NCI-H1092 (cell line): ENCODE data around the gene NFE2L1.
A peak's percentile ranks its signal among the peaks of the same experiment; 100 is the strongest.

ENCODE experiments used
- DNase-seq: peaks from one replicate; lab custom pipeline; 2025; lab: John Stamatoyannopoulos, UW

The NFE2L1 gene

DNA sequence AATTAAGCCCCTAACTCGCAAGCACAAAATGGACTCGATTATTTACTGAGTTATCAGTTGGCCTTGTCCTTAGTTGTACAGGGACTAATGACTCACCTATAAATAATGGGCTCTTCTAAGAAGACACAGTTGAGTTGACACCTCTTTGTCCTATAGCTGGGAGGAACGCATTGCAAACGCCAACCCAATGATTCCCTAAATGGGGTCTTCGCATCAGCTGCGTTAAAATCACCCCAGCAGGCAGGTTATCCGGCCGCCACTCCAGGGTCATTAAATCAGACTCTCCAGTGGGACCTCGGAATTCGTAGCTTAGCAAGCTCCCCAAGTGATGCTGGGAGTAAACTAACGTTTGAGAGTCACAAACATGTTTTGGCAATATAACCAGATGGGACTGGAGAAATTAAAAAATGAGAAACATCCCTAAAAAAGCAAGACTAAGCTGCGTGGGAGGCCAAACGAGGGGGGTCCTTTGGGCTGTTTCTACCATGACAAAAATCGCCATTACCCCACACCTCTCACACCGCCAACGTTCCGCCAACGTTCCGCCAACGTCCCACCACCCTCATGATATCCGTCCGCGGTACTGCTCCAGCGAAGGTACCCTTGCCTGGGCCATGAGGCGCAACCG lies 932 bp upstream of the NFE2L1 start:
- no peak for DNase-seq

DNA sequence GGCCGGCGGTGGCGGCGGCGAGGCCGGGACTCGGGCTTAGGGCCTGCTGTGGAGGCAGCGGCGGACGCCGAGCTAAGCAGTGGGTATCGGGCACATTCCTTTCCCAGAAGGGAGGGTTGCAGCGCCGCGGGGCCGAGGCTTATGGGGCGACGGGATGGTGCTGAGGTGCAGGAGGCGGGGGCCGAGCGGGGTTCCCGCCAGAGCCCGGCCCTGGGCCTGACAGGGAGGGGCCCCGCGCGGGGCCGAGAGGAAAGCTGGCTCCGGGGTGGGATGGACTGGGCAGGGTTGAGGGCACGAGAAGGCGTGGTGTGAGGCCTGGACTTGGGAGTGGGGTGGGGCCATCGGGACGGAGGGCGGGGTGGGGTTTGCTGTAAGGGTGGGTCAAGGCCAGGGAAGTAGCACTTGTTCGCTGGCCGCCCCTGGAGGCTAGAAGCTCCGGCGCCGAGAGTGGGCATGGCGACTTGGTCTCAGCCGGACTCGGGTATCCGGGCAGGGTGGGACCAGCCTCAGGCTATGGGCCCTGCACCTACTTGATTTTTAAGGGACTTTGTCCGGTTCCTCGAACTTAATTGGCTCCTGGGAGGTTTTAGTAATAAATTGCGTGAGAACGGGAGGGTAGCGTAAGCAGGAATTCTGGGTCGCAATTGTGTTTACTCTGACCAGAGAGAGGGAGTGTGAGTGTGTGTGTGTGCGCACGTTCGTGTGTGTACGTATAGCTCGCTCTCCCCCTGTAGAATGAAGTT lies 396 bp downstream of the NFE2L1 start:
- DNase-seq: peak; percentile 24

DNA sequence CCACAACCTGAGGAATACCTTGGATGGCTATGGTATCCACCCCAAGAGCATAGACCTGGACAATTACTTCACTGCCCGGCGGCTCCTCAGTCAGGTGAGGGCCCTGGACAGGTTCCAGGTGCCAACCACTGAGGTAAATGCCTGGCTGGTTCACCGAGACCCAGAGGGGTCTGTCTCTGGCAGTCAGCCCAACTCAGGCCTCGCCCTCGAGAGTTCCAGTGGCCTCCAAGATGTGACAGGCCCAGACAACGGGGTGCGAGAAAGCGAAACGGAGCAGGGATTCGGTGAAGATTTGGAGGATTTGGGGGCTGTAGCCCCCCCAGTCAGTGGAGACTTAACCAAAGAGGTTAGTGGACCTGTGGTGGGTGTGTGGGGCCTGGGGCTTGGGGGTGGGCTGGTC lies 3.1 kb downstream of the NFE2L1 start:
- DNase-seq: no peak

DNA sequence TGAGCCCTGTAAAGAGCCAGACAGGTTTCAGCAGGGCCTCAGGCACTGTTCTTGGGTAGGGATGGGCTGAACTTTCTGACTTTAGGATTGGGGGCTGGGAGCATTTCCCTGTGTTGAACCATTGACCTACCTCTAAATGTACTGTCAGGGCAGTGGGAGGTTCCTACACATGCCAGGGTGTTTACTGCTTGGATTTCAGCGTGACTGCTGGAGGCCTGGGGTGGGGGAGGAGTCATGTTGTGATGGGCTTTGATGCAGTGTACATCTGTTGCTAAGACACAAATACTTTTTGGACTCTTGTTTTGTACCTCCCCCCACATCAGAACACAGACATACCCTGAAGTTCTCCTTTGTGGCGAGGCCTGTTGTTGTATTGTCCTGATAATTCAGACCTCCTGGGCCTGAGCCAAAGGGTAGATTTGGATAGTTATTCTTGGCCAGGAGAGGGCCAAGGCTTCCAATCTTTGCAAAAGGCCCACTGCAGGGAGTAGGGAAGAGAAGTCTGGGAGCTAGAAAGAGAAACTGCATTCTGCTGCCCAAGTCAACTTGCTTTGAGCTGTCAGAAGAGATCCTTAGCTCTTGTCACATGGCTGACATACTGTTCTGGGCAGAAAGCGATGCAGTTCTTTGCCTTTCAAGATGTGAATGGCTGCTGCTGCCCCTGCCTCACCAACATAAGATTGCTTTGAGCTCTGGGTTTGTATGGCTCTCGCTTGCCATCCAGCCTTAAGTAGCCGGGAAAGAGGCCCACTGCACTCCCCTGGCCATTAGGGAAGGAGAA lies 3.7 kb downstream of the NFE2L1 start:
- no peak for DNase-seq

DNA sequence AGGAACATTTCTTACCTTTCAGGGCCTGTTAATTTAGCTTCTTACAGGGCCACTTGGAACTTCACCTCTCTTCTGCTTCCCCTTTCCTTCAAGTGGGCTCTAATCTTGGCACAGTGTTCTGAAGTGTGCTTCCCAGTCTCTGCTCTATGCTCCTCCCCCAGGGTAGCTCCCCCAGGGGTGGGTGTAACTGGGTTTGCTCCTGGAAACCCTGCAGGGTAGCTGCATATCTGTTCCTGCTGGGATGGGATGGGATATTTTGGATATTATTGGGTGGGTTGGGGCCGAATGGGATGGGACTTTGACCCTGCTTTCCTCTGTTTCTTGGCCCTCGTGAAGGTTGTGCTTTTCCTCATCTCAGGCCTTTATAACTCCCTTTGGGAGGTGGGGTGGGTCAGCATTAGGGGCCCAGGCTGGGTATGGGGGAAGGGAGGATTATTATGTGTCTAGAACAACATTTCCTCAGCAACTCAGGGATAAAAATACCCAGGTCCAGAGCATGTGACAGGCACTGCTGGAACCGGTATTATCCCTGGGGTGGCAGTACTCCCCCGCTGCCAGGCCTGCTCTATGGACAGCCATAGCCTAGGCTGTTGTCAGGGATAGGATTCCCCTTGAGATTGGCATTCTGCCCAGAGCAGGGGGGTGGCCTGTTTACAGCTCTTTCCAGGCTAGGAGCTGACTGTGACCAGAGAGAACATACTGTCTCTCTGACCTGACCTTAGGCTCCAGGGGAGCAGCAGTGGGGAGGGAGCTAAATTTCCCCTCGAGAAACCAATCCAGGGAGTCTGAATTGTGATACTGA lies 5.0 kb downstream of the NFE2L1 start:
- DNase-seq: peak; percentile 74

DNA sequence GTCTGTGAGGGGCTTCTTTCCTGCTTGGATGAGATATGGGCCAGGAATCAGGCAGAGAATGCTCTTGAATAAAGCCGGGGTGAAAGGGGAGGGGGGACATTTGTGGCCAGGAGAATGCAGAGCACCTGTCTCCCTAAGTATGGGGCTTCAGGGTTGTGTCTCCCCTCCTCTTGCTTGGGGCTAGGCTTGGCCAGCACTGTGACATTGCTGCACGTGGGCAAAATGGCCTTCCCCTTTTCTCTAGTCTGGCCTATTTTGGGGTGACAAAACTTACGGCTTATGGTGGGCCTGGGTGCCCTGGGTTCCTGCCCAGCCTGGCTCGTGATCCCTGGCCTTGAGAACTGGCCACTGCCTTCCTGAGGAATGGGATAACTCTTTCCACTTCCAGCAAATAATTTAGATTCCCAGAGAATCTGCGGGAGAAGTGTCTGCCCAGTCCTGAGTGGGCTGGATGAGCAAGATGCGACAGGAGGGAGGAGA lies 5.6 kb downstream of the NFE2L1 start:
- no peak for DNase-seq

DNA sequence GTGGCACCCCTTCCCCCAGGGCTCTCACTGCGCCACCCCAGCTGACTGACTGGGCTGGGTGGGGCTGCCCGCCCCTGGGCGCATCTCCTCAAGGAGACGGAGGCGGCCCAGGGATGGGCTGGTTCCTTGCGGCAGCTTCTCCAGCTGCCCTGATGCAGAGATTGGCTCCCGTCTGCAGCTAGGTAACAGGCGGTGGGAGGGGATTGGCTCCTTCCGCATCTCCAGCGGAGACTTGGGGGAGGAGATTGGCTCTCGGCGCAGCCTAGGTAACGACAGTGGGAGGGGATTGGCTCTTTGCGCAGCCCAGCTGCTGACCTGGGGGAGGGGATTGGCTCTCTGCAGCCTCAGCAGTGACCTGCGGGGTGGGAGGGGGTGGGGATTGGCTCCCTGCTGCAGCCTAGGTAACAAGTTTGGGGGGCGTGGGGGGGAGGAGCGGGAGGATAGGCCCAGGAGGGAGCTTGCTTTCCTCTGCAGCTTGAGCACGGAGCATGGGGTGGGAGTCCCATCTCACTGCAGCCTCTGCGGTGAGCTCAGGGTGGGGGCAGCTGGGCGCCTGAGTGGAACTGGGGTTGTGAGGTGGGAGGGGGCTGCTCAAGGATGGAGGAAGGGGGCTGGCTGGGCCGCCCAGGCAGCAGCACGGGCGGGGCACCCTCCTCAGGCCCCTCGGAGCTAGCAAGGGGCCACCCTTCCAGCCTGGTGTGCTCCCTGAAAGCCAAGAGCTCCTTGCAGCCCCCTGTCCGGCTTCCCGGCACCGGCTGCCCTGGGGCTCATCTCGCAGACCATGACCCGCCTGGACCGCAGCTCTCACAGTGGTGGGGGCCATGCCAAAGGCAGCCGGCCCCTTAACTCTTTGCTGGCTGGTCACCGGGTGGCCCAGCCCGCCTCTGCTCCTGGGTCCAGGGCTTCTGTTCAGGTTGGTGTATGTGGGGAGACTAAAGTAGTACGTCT lies 6.4 kb downstream of the NFE2L1 start:
- DNase-seq: peak; percentile 92

DNA sequence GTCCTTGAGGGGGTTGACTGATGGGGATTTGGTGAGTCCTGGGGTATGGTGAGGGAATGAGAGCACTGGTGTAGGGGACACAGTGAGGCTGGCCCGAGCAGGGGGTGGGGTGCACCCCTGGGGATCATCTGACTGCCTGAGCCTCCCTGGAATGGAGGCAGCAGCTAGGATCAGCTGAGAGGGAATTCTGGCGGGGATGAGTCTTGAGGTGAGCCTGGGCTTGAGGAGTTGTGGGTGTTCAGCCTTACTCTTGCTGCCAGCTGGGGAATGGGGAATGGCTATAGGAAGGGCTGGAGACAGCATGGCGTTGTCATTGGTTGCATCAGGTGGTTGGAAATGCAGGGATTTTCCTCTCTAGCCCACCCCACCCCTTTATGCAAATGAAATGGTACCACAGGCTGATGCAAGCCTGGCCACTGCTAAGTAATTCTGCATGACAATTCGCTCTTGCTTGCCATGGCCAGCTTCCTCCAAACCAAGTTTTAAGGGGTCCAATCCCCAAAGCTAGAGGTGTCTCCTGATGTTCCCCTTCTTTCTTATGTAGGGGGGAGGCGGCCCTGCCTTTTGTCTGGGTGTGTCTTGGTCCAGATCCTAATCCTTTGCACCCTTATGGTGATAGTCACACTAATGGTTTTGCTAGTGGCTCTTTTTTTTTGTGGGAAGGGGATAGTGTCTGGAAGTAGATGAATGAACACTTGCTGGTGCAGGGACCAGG lies 7.5 kb downstream of the NFE2L1 start:
- DNase-seq: no peak

DNA sequence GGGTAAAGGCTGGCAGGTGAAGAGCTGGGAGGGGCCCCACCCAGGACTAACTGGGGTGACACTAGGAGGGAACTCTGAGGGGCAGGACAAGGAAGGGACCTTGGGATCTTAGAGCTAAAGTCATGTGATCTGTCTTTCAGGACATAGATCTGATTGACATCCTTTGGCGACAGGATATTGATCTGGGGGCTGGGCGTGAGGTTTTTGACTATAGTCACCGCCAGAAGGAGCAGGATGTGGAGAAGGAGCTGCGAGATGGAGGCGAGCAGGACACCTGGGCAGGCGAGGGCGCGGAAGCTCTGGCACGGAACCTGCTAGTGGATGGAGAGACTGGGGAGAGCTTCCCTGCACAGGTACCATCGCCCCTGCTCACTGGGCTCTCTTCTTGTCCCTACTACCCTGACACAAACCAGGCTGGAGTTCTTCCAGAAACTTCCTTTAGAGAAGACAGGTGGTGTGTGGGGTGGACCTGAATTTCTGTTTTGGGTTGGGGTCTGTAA lies 8.1 kb downstream of the NFE2L1 start:
- DNase-seq: no peak

DNA sequence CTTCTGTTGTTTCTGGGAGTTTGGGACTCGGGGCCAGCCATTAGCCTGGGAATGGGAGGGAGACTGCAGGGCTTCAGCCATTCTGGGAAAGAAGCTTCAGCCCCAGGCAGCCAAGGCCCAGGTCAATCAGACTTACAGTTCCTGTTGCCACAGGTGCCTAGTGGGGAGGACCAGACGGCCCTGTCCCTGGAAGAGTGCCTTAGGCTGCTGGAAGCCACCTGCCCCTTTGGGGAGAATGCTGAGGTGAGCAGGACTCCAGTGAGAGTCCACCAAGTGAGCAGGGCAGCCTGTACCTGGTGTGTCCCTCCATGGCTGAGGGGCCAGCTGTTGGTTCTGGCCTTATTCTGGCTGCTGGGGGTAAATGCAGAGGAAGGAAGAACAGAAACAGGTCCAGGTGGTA lies 8.7 kb downstream of the NFE2L1 start:
- DNase-seq: no peak

DNA sequence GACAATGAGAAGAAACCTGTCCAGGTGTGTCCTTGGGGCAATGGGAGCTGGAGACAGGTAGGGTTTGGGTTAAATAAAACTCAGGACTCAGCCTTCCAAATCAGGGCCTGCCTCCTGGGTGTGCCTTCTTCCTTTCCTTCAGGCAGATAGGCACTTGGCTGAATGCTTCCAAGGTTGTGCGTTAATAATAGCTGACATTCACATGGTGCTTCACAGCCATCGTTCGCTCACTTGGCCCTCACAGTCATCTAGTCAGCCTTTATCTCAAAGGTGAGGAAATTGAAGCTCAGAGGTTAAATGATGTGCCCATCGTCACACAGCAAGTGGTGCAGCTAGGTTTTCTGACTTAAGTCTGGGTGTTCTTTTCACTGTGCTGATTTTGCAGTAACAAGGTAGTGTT lies 9.5 kb downstream of the NFE2L1 start:
- no peak for DNase-seq

DNA sequence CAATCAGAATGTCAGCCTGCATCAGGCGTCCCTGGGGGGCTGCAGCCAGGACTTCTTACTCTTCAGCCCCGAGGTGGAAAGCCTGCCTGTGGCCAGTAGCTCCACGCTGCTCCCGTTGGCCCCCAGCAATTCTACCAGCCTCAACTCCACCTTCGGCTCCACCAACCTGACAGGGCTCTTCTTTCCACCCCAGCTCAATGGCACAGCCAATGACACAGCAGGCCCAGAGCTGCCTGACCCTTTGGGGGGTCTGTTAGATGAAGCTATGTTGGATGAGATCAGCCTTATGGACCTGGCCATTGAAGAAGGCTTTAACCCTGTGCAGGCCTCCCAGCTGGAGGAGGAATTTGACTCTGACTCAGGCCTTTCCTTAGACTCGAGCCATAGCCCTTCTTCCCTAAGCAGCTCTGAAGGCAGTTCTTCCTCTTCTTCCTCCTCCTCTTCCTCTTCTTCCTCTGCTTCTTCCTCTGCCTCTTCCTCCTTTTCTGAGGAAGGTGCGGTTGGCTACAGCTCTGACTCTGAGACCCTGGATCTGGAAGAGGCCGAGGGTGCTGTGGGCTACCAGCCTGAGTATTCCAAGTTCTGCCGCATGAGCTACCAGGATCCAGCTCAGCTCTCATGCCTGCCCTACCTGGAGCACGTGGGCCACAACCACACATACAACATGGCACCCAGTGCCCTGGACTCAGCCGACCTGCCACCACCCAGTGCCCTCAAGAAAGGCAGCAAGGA lies 10.4 kb downstream of the NFE2L1 start:
- no peak for DNase-seq

DNA sequence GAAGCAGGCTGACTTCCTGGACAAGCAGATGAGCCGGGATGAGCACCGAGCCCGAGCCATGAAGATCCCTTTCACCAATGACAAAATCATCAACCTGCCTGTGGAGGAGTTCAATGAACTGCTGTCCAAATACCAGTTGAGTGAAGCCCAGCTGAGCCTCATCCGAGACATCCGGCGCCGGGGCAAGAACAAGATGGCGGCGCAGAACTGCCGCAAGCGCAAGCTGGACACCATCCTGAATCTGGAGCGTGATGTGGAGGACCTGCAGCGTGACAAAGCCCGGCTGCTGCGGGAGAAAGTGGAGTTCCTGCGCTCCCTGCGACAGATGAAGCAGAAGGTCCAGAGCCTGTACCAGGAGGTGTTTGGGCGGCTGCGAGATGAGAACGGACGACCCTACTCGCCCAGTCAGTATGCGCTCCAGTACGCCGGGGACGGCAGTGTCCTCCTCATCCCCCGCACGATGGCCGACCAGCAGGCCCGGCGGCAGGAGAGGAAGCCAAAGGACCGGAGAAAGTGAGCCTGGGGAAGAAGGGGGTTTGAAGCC lies 11.0 kb downstream of the NFE2L1 start:
- no peak for DNase-seq

DNA sequence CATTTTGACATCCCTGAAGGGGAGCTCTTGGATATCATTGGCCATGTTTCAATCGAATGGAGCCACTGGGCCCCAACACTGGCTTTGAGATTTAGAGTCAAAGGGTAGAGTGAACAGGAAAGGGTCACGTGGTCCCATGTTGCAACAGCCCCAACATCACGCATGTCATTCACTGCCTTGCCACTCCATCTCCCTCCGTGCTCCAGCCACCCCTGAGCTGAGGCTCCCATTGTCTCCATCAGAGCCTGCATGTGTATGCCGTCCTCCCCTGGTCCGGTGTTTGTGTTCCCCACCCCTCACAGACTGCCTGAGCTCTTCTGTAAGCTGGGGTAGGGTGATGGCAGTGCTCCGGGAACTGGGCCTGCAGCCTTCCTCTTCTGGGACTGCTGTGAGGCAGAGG lies 12.1 kb downstream of the NFE2L1 start:
- DNase-seq: no peak

DNA sequence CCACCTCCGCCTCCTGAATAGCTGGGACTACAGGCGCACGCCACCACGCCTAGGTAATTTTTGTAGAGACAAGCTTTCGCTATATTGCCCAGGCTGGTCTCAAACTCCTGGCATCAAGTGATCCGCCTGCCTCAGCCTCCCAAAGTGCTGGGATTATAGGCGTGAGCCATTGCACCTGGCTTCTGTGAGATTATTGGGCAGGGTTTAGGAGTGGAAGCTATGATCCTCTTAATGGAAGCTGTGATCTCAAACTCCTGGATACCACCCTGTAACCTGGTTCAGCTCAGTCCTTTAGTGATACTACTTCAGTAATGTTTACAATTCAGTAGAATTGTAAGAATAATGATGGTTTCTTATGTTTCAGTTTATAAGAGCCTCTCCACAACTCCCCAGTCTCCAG lies 14.1 kb downstream of the NFE2L1 start:
- DNase-seq: no peak

DNA sequence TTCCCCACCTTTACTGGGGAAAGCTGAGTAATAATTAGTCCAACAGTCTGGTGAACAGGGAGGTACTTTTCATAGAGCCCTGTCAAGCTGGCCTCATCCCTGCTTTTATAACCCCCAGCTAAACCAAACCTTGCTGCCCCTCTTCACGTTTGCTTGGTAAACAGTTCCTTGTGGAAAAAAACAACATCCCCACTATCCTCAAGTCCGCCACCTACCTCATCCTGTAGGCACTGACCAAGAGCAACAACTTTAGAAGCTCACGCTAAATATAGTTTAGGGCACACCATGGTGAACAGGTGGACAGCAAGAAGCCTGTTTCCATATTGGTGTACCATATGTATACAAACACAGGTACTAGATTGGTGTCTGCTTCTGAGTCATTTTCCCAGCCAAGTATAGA lies 16.5 kb downstream of the NFE2L1 start:
- no peak for DNase-seq

DNA sequence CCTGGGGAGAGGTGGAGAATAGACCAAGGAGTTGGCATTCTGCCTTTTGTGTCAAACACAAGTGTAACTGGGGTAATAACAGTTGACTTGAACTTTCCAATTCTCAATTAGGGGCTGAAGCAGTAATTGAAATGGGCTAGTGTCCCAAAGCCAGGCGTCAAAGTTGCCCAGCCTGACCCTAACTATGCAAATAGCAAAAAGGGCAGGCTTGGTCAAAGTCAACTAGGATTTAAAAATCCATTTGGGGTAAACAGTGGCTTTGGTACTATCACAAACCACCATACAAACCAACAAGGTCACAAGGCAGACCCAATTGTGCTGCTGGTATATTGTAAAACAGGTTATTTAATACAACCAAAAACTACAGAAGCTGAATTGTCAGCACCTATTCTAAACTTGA lies 18.0 kb downstream of the NFE2L1 start:
- no peak for DNase-seq

DNA sequence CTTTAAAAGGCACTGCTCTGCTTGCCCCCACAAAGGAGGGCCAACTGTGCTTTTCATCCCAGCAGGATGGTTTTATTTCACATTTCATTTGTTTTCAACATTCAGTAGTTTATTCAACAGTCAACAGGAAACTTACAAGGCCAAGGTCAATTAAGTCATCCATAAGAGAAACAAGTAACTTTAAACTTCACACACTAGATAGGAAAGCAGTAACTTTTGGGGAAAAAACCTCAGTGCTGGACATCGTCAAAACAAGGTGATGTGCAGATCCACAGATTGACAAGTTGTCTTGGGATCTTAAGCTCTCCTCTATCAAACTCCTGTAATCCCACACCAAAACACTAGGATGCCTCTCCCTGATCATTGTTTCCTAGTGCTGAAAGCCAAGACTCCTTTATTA lies 18.5 kb downstream of the NFE2L1 start:
- DNase-seq: no peak

DNA sequence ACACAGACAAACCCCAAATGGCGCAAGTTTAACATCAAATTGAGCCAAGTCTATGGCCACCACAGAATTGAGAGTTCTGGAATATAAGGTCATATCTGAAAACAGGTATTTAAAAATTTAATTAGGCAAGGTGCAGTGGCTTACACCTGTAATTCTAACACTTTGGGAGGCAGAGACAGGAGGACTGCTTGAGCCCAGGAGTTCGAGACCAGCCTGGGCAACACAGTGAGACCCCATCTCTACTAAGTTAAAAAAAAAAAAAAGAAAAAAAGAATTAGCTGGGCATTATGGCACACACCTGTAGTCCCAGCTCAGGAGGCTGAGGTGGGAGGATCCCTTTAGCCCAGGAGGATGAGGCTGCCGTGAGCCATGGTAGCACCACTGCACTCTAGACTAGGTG lies 19.1 kb downstream of the NFE2L1 start:
- no peak for DNase-seq
